Astrocyte (in vitro differentiated cells and primary cell): ENCODE measurements around the gene CD200R1L. TPM values are rescaled to one million over a fixed set of nuclear protein-coding genes. Genes with fewer than 3 reads are reported as not detected.

ENCODE experiments used
- DNase-seq: peaks from one replicate; pipeline ENCODE4 v3.0.0-alpha.2; 2010; ENCODE audit warnings: low read depth
- FAIRE-seq: peaks from 2 replicates; lab custom pipeline; 2011; peaks lifted over from hg19 to GRCh38; lab: Jason Lieb, UNC
- H2AFZ ChIP-seq: 2 replicates; pipeline ENCODE4 v1.6.0; 2012; ENCODE audit warnings: low read depth, low read length, inconsistent platforms
- H3K27ac ChIP-seq: 2 replicates; pipeline ENCODE4 v1.5.1; 2011; ENCODE audit warnings: low read depth, low read length, inconsistent platforms
- H3K27me3 ChIP-seq: 2 replicates; pipeline ENCODE4 v1.6.0; 2011; ENCODE audit warnings: low read length, inconsistent platforms; ENCODE audit not compliant: insufficient read depth
- H3K36me3 ChIP-seq: 2 replicates; pipeline ENCODE4 v1.5.1; 2011; ENCODE audit warnings: low read length, inconsistent platforms; ENCODE audit not compliant: insufficient read depth
- H3K4me1 ChIP-seq: 2 replicates; pipeline ENCODE4 v1.5.1; 2011; ENCODE audit warnings: low read length, inconsistent platforms; ENCODE audit not compliant: insufficient read depth
- H3K4me2 ChIP-seq: 2 replicates; pipeline ENCODE4 v1.6.0; 2012; ENCODE audit warnings: low read length, inconsistent platforms
- H3K4me3 ChIP-seq: 2 replicates; pipeline ENCODE4 v1.5.1; 2011; ENCODE audit warnings: low read depth, mild to moderate bottlenecking, low read length, inconsistent platforms; ENCODE audit not compliant: insufficient read depth
- H3K79me2 ChIP-seq: 2 replicates; pipeline ENCODE4 v1.6.0; 2012; ENCODE audit warnings: mild to moderate bottlenecking, low read length, inconsistent platforms; ENCODE audit not compliant: insufficient read depth
- H3K9ac ChIP-seq: 2 replicates; pipeline ENCODE4 v1.6.0; 2012; ENCODE audit warnings: mild to moderate bottlenecking, low read length, inconsistent platforms
- H3K9me3 ChIP-seq: 2 replicates; pipeline ENCODE4 v1.5.1; 2012; ENCODE audit warnings: low read depth, mild to moderate bottlenecking, low read length, inconsistent platforms; ENCODE audit not compliant: insufficient read depth
- H4K20me1 ChIP-seq: 2 replicates; pipeline ENCODE4 v1.6.0; 2012; ENCODE audit warnings: low read length, inconsistent platforms; ENCODE audit not compliant: insufficient read depth
- H3K27ac Mint-ChIP-seq: one replicate; pipeline ENCODE4 v1.8.0; 2021; ENCODE audit warnings: mild to moderate bottlenecking, mixed read lengths; ENCODE audit not compliant: unreplicated experiment
- H3K27me3 Mint-ChIP-seq: one replicate; pipeline ENCODE4 v1.8.0; 2021; ENCODE audit warnings: low read depth, mixed read lengths; ENCODE audit not compliant: unreplicated experiment
- H3K36me3 Mint-ChIP-seq: one replicate; pipeline ENCODE4 v1.8.0; 2021; ENCODE audit warnings: low read depth, mixed read lengths; ENCODE audit not compliant: unreplicated experiment
- H3K4me1 Mint-ChIP-seq: one replicate; pipeline ENCODE4 v1.8.0; 2021; ENCODE audit warnings: low read depth, mixed read lengths; ENCODE audit not compliant: unreplicated experiment
- H3K4me3 Mint-ChIP-seq: one replicate; pipeline ENCODE4 v1.8.0; 2021; ENCODE audit warnings: mild to moderate bottlenecking, moderate library complexity, mixed read lengths; ENCODE audit not compliant: unreplicated experiment
- H3K9me3 Mint-ChIP-seq: one replicate; pipeline ENCODE4 v1.8.0; 2021; ENCODE audit warnings: mild to moderate bottlenecking, mixed read lengths; ENCODE audit not compliant: unreplicated experiment
- EZH2 ChIP-seq: IDR thresholded peaks from 2 replicates; pipeline ENCODE4 v1.6.1; 2012; ENCODE audit warnings: mild to moderate bottlenecking, low read length, inconsistent platforms; ENCODE audit not compliant: insufficient read depth
- total RNA-seq: library from RNA; stranded (reverse); gene quantifications from 2 replicates; pipeline ENCODE4 v1.2.1, GENCODE V29; 2021
- TF ChIP-seq, protein P1 (sequence below): IDR thresholded peaks from 2 replicates; pipeline ENCODE4 v1.5.1; 2011; ENCODE audit warnings: low read depth, mild to moderate bottlenecking, inconsistent platforms, low read length, moderate library complexity; ENCODE audit not compliant: insufficient read depth

Gene CD200R1L
- total RNA-seq, 1 donor from 2014 or later = not detected

DNA sequence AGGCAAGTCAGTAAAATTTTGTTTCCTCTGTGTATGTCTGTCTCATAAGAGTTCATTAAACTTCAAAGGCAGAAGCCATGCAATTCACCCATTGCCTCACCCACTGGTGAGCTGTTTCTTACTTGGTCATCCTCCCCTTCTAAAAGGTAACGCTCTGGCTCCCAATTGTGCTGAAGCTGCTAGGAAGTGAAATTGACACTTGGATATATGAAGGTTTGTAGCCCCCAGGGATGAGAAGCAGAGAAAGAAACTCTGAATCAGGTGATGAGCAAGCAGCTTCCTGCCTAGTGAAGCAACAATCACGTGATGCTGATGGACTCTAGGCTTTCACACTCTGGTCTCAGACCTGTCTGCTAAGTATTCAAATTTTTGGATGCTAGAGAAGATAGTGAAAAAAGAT lies 70.7 kb downstream of the CD200R1L start:
- H3K9me3 ChIP-seq = no peaks in the 10 kb centered on the region
- H3K9me3 Mint-ChIP-seq = no peaks in the 10 kb centered on the region
- H3K4me1 ChIP-seq = peaks cover 40% of the 10 kb centered on the region
- no peaks in the 10 kb centered on the region for H3K36me3 Mint-ChIP-seq
- H3K27me3 ChIP-seq = no peaks in the 10 kb centered on the region
- FAIRE-seq (no peak), DNase-seq (peak; percentile 16)
- TF ChIP-seq EZH2 = no peak
- TF ChIP-seq, protein P1, sequence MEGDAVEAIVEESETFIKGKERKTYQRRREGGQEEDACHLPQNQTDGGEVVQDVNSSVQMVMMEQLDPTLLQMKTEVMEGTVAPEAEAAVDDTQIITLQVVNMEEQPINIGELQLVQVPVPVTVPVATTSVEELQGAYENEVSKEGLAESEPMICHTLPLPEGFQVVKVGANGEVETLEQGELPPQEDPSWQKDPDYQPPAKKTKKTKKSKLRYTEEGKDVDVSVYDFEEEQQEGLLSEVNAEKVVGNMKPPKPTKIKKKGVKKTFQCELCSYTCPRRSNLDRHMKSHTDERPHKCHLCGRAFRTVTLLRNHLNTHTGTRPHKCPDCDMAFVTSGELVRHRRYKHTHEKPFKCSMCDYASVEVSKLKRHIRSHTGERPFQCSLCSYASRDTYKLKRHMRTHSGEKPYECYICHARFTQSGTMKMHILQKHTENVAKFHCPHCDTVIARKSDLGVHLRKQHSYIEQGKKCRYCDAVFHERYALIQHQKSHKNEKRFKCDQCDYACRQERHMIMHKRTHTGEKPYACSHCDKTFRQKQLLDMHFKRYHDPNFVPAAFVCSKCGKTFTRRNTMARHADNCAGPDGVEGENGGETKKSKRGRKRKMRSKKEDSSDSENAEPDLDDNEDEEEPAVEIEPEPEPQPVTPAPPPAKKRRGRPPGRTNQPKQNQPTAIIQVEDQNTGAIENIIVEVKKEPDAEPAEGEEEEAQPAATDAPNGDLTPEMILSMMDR = no peak
- no peak overlapping the region for H3K4me3 ChIP-seq
- H3K27ac Mint-ChIP-seq = peak overlapping the region; percentile 42
- peak overlapping the region; percentile 80 for H3K27ac ChIP-seq
- no peaks in the 10 kb centered on the region for H3K27me3 Mint-ChIP-seq
- H3K9ac ChIP-seq = peak overlapping the region; percentile 24
- H3K4me2 ChIP-seq = peak overlapping the region; percentile 50
- no peaks in the 10 kb centered on the region for H3K36me3 ChIP-seq
- no peaks in the 10 kb centered on the region for H3K79me2 ChIP-seq
- H4K20me1 ChIP-seq = no peaks in the 10 kb centered on the region
- H3K4me3 Mint-ChIP-seq = no peak overlapping the region
- no peak overlapping the region for H2AFZ ChIP-seq
- peaks cover 20% of the 10 kb centered on the region for H3K4me1 Mint-ChIP-seq

DNA sequence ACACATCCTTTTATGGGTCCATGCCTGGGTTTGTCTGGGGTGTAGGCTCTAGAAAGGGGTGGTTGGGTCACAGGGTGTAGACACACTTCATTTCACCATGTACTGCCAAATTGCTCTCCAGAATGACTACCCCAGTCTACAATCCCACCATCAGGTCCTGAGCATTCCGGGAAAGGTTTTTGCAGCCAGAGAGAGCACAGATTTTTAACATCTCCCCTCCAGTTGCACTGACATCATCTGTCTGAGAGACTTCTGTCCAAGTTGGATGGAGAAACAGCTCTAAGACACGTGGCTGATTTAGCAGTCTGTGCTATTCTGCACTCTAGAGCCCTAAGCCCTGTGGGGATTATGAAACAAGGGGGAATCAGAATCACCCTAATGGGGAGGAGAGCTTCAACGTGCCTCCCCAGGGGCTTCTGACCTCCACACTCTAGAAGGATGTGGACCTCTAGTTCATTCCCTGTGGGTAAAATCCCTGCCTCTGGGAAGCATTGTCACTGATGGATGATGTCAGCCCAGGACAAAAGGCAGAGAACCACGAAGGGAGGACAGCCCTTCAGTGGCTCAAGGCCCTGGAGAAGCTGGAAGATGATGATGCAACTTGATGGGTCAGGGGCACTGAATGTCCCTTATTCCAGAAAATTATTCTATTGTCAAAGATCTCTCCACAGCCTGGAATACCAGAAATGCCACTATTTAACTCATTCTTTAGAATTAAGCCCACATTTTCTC lies 71.5 kb downstream of the CD200R1L start:
- peak; percentile 91 for DNase-seq

More for the DNA sequence above, 71.5 kb downstream of the CD200R1L start:
- Mint-ChIP-seq H3K36me3 (no peaks in the 10 kb centered on the region), H3K27me3 (no peaks in the 10 kb centered on the region), H3K9me3 (peaks cover 1% of the 10 kb centered on the region), H3K27ac (no peak overlapping the region), H3K4me1 (peaks cover 19% of the 10 kb centered on the region), H3K4me3 (no peak overlapping the region)
- H2AFZ ChIP-seq = peak overlapping the region; percentile 18
- peak overlapping the region; percentile 24 for H3K9ac ChIP-seq
- FAIRE-seq = peak; percentile 34
- H3K4me2 ChIP-seq = peak overlapping the region; percentile 50
- H3K9me3 ChIP-seq = no peaks in the 10 kb centered on the region
- H3K4me3 ChIP-seq = no peak overlapping the region
- H3K27me3 ChIP-seq = no peaks in the 10 kb centered on the region
- H3K4me1 ChIP-seq = peaks cover 40% of the 10 kb centered on the region
- peak overlapping the region; percentile 80 for H3K27ac ChIP-seq
- TF ChIP-seq EZH2 = no peak
- TF ChIP-seq, protein P1 = no peak
- H3K79me2 ChIP-seq = no peaks in the 10 kb centered on the region
- no peaks in the 10 kb centered on the region for H3K36me3 ChIP-seq
- H4K20me1 ChIP-seq = no peaks in the 10 kb centered on the region
